Hepatocyte (in vitro differentiated cells): ENCODE data around the gene RPL10.

Experiments used
- CTCF ChIP-seq: fragments of 200-600 bp; sonication (generic); IDR thresholded peaks from 2 replicates; pipeline ENCODE4 v1.5.1; 2016; ENCODE audit warnings: antibody characterized with exemption, mild to moderate bottlenecking; ENCODE audit not compliant: poor library complexity
- EZH2 ChIP-seq: fragments of 200-600 bp; sonication (generic); IDR thresholded peaks from 2 replicates; pipeline ENCODE4 v1.6.1; 2016; ENCODE audit warnings: antibody characterized with exemption, mild to moderate bottlenecking, borderline replicate concordance
- EZH2phosphoT487 ChIP-seq: fragments of 200-600 bp; sonication (generic); IDR thresholded peaks from one replicate; pipeline ENCODE4 v1.6.1; 2018; ENCODE audit warnings: antibody characterized with exemption, mild to moderate bottlenecking, low read depth, moderate library complexity; ENCODE audit not compliant: unreplicated experiment, severe bottlenecking

GRCh38 chrX:154448484-154448883, 50.3 kb downstream of the RPL10 start:
- TF ChIP-seq CTCF (no peak), EZH2 (no peak), EZH2phosphoT487 (no peak)
